HG03135 (cell line): Measurements from ENCODE around the gene DCAF5.

ENCODE experiments used
- ATAC-seq: cut with Tn5 transposase; IDR thresholded peaks from one replicate; pipeline ENCODE4 v1.9.1; 2021; ENCODE audit warnings: mild to moderate bottlenecking, moderate library complexity; ENCODE audit not compliant: unreplicated experiment

The DCAF5 gene

DNA sequence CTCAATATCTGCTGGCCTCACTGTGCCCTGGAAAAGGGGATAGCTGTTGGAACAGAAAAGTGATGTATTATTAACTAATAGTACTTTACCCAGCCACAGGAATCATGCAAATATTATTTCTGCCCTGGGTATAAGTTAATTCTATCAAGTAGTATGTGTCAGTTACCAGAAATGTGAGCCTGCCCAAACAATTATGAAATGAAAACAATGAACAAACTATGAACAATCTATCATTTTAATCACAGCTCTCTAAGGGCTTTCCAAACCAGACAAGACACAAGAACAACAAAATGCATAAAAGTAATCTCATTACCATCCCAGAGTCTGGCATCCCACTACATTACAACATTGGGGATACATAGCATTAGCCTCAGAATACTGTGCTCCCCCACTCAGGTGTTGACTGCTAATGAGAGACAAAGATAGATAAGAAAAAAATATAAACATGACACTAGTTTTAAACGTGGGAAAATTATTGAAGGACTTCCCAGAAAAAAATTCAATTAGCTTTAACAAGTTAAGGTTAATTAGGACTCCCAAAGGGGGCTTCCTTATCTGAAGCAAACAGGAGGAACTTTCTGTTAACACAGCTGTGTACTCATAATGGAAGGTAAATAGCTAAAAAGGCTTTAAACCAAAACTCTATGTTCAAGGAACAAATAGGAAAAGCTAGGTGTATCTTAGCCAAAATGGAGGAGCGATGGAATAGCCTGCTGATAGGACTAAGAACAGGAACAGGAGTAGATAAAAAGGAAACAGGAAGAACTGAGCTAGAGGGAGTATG is 3.3 kb downstream of the DCAF5 start:
- no peak for ATAC-seq

DNA sequence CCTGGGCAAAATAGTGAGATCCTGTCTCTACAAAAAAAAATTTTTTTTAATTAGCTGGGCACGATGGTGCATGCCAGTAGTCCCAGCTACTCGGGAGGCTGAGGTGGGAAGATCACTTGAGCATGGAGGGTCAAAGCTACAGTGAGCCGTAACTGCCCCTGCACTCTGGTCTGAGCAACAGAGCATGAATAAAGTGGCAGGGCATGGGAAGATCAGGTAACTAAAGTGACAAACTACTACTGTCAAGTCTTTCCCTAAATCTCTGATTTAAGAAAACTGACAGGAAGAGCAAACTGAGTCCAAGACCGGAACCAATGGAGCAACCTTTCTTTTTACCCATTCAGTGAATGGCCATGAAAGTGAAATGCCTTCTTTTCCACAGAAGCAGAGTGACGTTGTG is 10.8 kb downstream of the DCAF5 start:
- ATAC-seq: no peak

DNA sequence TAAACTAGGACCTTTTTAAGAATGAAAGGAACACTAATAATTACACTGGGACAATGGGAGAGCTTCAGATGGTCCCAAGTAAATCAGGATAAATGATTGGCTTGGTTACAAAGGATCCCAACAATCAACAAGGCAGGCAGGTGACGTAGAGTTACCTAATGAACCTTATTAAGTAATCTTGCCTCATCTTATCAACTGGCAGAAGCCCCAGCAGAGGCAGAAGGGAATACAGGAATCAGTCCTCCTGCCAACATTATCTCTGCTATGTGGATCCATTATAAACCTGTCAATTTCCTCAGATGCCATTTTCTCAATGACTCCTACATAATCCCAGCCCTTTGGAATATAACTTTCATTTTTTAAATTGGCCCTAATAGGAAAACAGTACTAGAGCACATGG is 11.4 kb downstream of the DCAF5 start:
- no peak for ATAC-seq

DNA sequence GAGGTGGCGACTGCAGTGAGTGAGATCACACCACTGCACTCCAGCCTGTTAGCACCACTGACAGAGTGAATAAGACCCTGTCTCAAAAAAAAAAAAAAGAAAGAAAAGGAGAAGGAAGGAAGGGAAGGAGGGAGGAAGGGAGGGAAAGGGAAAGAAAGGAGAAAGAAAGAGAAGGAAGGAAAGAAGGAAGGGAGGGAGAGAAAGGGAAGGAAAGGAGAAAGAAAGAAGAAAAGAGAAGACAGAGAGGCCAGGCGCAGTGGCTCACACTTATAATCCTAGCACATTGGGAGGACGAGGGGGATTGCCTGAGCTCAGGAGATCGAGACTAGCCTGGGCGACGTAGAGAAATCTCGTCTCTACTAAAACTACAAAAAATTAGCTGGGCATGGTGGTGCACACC is 13.2 kb downstream of the DCAF5 start:
- ATAC-seq: no peak

DNA sequence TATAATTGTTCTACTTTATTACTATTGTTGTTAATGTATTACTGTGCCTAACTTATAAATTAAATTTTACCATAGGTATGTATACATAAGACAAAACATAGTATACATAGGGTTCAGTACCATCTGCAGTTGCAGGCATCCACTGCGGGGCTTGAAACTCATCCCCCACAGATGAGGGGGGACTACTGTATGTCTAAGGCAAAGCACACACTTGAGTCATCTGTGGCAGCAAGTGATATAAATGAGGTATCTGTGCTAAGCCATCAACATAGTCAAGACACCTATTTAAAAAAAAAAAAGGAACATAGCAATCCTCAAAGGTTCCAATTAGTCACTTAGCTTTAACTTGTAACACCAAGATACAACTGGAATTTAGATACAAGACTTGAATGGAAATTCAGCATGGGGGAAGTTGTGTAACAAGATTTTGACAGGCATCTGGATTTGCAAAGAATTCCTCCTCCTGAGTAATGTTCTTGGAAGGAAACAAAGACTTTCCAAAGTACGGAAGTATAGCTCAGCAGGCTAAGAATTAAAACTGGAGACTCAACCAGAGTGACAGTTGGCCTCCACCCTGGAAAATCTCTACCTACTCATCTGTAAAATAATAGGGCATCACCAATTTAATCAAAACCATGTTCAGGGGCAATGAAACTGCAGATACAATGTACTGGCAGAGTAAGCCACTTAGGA is 14.9 kb downstream of the DCAF5 start:
- no peak for ATAC-seq

DNA sequence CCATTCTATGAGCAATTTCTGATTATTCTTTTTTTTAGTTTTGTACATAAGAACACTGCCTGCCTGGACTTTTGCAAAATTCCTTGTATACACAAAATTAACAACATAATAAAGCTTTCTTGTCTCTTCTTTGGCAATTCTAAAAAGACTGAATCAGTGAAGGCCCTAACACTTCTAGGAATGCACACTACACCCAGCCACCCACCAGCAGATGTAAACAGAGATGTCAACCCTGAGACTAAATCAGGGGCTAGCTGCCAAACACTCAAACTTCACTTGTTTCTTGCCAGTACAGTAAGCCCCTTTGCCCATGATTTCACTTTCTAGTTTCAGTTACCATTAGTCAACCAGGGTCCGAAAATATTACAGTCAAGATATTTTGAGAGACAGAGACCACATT is 15.5 kb downstream of the DCAF5 start:
- ATAC-seq: no peak

DNA sequence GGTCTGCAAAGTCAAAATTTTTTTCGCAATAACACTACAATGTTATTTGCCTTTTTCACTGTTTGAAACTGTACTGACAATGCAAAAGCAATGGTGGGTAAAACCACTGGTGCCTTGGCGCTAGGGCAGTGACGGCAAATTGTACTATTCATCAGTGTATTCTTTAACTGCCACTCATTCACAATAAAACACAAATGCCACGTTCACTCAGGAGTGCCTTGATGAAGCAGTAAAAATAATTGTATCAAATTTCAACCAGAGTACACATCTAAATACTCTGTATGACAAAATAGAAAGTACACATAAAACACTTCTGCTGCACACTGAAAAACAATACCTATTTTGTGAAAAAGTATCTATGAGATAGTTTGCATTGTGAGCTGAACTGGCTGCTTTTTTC is 17.8 kb downstream of the DCAF5 start:
- no peak for ATAC-seq

DNA sequence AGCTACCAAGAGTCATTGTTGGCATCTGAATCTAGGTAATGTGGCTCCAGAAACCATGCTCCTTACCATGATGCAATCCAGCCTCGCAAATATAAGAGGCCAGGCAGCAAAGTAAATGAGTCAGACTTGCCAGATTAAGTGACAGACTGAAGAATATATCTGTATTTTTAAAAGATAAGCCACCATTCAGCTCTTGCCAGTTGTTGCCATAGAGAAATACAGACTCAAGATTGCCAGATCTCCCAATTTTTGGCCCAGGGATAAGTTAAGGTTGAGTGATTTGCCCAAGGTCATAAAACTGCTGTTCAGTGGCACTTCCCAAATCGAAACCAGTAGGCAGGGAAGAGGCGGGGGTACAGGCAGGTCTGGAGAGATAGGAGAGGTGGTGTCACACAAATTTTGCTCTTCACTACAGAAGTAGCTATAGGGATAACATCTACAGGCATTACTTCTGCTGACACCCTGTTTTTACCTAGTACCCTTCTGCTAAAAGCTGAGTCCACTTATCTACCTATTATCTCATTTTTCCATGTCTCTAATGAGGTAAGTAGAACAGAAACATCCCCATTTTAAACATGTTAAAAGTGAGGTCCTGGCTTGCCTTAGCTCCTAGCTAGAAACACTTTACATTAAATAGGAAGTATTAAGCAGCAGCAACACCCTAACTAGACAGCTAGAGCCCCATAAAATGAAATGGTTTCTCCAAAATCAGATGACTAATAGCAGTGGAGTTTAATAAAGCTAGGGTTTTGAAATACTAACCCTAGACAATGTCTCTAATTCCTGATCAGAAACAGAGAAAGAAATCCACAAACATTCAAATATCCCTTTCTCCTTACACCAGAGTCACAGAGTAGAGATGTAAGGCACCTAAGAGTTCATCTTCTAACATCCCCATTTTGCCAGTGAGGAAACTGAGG is 19.5 kb downstream of the DCAF5 start:
- ATAC-seq: no peak

DNA sequence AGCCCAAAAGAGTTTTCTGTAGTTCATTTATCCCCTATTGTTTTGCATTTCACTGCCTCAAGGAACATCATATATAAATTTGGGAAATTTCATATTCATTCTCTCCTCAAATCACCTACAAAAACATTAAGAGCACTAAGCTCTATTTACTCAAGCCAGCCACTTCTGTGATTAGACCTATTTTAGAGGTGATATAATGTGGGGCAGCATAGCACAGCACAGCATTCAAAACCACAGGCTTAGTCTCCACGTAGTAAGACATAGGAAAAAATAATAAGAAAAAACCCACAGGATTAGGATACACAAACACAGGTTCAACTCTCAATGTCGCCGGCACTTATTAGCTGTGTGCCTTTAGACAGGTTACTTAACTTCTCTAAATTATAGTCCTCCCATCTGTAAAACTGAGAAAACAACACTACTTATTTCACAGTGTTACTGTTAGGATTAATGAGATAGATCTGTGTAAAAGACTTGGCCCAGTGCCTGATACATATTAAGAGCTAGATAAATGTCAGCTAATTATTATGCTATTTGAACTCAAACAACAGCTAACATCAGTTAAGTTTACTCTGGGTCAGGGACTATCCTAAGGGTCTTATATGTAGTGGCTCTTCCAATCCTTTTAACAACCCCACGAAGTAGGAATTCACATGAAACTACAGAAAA is 20.3 kb downstream of the DCAF5 start:
- ATAC-seq: no peak

DNA sequence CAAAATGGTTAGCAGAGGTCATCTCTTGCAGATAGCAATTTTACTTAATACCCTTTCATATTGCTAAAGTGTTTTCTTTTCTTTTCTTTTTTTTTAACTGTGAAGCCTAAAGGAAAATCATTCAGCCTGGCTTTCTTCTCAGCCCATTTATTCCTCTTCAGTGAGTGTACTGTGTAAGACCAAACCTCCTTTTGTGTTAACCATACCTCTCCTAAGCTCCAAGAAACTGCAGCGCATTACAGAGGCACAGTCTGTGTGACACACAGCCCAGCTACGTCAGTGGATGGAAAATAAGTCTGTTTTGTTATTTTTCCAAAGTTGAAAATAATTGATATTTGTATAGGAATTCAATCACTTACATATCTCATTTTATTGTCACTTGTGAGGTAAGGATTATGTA is 21.7 kb downstream of the DCAF5 start:
- no peak for ATAC-seq

DNA sequence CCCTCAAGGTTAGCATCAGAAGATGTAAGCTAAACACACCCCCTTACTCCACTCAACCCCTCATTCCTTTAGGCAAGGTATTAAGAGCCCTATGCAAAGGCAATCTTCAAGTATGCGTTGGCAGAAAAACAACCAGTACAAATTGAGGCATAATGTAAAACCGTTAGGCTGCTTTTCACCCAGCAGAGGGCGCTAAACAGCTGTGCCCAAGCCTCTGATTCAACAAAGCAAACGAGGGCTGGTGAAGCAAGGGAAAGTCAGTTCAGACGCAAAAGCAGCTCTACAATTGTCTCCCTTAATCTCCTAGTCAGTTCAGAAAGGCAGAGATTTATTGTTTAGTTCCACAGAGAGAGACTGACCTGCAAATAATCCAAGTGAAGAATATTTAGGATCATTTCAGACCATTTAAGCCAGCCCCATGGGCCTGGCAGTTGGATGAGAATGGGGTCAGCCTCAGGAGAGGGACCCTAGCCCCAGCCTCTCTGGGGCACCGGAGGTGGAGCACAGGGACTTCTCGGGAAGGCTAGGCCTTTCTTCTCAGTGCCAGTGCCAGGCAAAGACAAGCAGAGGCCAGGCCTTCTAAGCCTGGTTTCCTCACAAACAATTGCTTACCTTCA is 23.5 kb downstream of the DCAF5 start:
- ATAC-seq: peak; percentile 69

DNA sequence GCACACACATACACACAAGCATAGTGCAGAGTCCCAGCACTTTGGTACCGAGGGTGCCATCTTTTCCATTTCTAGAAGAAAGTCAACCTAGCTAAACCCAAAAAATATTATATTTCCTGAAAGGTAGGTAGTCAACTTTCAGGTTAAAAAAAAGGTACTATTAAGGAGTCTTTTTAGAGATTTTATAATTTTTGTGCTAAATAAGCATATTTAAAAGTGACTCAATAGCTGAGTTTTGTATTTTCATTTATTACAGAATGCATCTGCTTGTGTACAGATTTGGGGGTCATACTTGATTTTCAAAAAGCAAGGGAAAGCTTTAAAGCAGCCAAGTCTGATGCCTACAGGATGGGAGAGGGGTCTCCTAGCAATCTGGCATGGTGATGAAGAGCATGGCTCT is 34.6 kb downstream of the DCAF5 start:
- ATAC-seq: no peak

DNA sequence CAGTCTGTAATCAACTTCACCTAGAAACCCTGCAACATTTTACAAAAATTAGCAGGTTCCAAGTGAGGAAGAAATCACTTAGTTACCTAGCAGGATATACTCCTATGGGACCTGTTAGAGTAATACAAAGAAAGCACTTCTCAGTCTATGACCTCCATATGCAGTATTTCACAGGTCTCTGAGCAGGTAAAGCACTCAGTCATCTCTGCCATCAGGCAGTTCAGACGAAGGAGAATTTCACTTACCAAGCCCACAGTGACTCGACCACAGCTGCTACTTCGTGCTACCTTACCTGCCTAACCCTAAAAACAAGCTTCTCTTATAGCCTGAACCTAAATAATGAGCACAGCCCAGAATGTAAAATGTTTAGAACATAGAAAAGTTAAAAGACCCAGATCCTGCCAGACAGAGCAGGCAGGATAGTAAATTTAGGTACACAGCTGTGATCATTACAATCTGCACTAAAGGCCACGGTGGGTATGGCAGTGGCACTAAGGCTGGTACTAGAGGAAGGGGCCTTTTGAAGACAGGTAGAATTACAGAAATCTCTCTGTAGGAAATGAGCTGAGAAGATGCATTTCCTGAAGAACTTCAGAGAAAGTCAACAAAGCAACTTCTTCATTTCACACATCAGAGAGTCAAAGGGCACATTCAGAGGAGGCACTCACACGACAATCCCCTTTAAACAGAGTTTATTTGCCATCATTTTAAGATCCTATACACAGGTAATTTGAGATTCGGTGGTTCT is 35.7 kb downstream of the DCAF5 start:
- no peak for ATAC-seq

DNA sequence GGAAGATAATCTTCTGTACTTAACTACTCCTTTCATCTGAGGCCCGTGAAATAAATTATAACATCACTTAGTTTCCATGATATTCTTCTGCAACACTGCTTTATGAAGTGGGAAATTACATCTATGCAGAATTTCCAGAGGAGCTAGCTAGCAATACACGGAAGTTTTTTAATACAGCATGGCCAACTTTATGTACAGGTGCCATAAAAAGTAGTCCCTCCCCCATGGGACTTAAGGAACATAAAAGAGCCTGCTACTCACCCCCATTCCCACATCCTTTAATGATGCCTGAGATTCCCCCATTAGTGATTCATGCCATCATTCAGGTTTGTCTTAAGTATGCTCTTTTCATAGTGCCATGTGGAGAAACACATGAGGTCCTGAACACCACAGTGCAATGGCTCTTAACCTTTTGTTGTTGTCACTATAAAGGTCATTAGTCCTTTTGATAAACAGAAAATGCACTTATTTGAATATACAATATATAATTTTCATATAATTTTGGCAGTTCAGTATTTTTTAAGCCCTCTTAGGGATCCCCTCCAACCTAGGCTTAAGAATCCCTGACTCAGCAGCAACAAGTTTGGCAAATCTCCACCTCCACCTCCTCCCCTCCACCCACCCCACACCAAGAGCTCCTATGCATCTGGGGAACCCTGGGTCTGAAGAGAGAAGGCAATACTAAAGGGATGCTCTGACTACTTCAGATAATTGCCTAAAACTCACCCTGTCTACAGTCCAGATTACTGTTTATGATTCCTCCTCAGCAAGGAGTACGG is 37.3 kb downstream of the DCAF5 start:
- ATAC-seq: no peak

DNA sequence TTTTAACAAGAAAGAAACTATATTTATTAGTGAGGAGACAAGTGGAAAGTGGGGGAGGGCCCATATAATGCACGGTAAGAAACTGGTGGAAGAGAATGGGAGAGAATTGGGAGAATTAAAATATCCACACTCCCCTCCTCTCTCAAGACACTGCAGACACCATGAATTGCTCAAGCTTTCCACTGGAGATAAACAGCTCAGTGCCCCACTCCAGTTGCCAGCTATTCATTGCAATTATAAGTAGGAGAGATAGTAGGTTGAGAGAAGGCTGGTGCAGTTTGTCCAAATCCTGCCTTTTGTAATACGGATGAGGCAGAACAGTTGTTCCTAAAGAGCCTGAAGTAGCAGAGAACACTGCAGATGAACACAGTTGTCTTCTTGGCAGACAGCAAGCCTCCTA is 38.2 kb downstream of the DCAF5 start:
- no peak for ATAC-seq

DNA sequence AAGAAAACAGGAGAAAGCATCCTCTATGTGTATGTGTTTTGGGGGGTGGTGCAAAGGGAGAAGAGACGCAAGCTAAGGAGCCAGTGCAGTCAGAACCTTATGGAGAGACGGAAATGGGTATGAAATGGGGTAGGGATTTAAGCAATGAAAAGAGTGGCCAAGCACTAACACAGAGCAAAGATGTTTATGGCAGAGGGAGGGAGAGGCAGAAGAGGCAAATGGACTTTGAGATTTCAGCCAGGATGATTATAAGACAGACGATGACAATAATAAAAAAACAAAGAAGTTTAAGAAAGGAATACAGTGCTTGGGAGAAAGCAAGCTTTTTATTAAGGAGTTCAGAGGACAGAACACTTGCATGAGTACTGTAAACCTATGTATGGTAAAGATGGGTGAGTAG is 44.6 kb downstream of the DCAF5 start:
- no peak for ATAC-seq

DNA sequence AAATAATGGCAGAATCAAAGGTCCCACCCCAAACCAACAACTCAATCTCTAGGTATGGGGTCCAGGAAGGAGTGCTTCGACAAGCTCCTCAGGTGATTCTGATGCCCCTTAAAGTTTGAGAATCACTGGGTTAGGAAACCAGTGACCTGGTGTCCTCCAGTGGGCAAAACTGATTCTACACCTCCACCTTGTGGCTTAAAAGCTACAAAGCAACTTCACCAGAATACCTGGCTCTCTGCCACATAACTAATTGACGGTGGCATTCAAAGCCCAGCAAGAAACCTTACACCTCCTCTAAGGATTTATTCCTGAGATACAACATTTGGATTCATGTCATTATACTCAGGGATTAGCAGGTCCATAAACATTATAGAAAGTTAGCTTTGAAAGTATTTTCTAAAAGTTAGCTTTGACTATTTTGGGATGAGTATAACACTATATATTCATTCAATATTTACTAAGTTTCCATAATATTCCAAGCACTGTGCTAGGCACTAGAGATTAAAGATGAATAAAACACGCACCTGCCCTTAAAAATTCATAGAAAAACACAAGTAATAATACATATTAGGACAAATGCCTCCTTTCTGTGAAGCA is 45.4 kb downstream of the DCAF5 start:
- ATAC-seq: no peak

DNA sequence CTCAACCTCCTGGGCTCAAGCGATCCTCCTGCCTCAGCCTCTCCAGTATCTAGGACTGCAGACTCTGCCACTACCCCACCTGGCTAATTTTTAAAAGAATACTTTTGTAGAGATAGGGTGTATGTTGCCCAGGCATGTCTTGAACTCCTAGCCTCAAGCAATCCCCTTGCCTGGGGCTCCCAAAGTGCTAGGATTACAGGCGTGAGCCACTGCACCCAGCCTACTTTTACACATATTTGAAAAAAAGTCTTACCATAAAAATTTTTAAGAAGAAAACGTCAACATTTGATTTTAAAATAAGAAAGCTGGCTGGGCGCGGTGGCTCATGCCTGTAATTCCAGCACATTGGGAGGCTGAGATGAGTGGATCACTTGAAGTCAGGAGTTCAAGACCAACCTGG is 46.5 kb downstream of the DCAF5 start:
- no peak for ATAC-seq

DNA sequence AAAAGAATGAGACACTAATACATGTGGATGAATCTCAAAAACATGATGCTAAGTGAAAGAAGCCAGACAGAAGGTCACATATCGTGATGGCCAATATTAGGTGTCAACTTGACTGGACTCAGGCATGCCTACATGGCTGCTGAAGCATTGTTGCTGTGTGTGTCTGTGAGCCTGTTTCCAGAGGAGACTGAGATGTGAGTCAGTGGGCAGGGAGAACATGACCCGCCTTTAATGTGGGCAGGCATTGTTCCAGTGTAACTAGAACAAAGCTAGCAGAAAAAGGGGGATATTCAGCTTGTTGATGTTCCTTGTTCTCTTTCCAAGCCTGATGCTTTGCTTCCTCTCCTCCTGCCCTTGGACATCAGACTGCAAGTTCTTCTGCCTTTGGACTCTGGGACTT is 47.6 kb downstream of the DCAF5 start:
- ATAC-seq: no peak
